ENCODE measurements around the gene DDA1. TPM values are rescaled to one million over a fixed set of nuclear protein-coding genes. Genes with fewer than 3 reads are reported as not detected.
A peak's percentile ranks its signal among the peaks of the same experiment; 100 is the strongest.

Gene DDA1
- total and polyA plus RNA-seq, 2 of the 13 experiments (the other 11 are each of a cell fraction or from before 2014, with no cell fraction given): 24.5 to 26.0 TPM

DNA sequence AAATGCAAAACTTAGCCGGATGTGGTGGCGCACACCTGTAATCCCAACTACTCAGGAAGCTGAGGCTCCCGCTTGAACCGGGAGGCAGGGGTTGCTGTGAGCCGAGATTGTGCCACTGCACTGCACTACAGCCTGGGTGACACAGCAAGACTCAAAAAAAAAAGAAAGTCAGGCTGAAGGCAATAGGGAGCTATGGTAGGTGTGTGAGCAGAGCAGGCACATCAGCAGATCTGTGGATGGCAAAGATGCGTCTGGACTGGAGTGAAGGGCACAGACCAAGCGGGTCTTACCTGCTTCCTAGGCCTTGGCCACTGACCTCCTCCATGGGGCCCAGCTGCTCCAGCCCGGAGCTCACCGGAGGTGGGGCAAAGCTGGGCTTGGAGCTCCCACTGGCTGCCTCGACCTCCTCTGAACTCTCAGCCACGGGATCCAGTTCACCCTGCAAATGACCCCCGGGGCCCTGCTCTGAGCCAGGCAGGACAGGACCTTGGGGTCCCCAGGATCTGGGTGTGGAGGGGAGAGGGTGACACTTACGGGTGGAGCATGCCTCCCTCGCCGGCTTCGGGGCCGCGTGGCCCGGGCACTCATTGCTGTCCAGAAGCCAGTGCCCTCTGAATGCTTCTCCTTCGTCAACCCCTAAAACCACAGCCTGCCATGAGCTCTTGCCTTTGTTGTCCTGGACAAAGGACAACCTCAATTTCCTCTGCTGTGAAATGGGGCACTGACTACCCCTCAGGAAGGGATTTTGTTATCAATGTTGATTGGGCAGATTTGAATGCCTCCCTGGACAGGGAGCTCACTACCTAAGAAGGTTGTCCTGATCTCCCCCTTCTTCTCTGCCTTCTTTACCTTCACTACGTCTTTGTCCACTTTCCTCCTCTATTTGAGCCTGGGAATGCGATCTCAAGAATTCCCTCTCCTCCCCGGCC, 45.4 kb upstream of the DDA1 start (continued):
- TF ChIP-seq, protein P1, sequence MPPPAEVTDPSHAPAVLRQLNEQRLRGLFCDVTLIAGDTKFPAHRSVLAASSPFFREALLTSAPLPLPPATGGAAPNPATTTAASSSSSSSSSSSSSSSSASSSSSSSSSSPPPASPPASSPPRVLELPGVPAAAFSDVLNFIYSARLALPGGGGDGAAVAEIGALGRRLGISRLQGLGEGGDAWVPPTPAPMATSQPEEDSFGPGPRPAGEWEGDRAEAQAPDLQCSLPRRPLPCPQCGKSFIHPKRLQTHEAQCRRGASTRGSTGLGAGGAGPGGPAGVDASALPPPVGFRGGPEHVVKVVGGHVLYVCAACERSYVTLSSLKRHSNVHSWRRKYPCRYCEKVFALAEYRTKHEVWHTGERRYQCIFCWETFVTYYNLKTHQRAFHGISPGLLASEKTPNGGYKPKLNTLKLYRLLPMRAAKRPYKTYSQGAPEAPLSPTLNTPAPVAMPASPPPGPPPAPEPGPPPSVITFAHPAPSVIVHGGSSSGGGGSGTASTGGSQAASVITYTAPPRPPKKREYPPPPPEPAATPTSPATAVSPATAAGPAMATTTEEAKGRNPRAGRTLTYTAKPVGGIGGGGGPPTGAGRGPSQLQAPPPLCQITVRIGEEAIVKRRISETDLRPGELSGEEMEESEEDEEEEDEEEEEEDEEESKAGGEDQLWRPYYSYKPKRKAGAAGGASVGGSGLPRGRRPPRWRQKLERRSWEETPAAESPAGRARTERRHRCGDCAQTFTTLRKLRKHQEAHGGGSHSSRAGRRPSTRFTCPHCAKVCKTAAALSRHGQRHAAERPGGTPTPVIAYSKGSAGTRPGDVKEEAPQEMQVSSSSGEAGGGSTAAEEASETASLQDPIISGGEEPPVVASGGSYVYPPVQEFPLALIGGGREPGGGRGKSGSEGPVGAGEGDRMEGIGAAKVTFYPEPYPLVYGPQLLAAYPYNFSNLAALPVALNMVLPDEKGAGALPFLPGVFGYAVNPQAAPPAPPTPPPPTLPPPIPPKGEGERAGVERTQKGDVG (CRISPR knock-in tag; IDR thresholded peaks at IDR 0.05; ENCODE audit: borderline replicate concordance): no peak

DNA sequence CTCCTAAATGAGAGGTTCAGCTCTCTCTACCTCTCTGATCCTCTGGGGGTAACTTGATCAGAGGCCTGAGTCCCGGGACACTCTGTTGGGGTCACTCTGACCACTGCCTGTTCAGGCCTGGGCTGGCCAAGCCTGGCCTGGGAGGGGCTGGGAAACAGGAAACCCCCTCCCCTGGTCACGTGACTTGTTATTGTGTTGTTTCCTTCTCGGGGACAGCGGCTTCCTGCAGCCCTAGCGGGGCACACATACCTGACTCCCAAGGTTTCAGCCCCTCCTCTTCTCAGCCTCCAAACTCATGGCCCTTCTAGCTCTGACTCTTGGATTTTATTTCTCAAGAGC, 44.8 kb upstream of the DDA1 start, which contains the start of gene USHBP1:
USHBP1 (minus strand) TSS at position 105 of the 339 bp plus-strand sequence. CDS start 446 bp downstream, outside the sequence.
- no peaks in the 10 kb centered on the region for H3K9me3 ChIP-seq (ENCODE audit: low read length)
- peaks cover 60% of the 10 kb centered on the region for H3K4me1 ChIP-seq (ENCODE audit: insufficient read depth, low read length)
- DNase-seq (ENCODE audit: low spot score): peak; percentile 30
- no peak for FAIRE-seq
- no peaks in the 10 kb centered on the region for H4K20me1 ChIP-seq (ENCODE audit: insufficient read depth, low read length)
- 17% methylated on average over 5 of the region's 5 CpGs for WGBS (ENCODE audit: low lambda C conversion rate)
- POLR2A ChIA-PET: interaction anchor here (1.1 to 3.4 kb wide), 5 partner anchors 10 to 50 kb away, joined by 4 to 13 read pairs (median 5); partner anchors contain the start of genes OCEL1 and USE1
- peak within 1 kb of the TSS in 2 of 3 experiments; percentile 16 to 27; a peak in 3 of 6 replicates for H3K4me3 ChIP-seq (replicated peaks in 1 of 3; ENCODE audit: insufficient read depth in 1 of 3, low read depth in 2 of 3, low read length in 3 of 3)
- BruUV-seq (replicated peaks): no TSS peak
- H2AFZ ChIP-seq (ENCODE audit: low read length): no peak within 1 kb of the TSS
- H3K9ac ChIP-seq (ENCODE audit: insufficient read depth, low read depth, low read length): peak within 1 kb of the TSS; percentile 42; the same call in 1 of the 2 replicates
- H3K4me2 ChIP-seq (ENCODE audit: low read depth, low read length): peak within 1 kb of the TSS; percentile 54
- CTCF ChIA-PET (ENCODE audit: low intra/inter-chr PET ratio, low total read pairs): no interaction called here
- no peak for ATAC-seq
- H3K36me3 ChIP-seq (replicated peaks in 1 of 2; ENCODE audit: control insufficient read depth in 1 of 2, insufficient read depth in 2 of 2, low read length in 2 of 2): peaks cover 0 to 6% of the 10 kb centered on the region in 2 experiments; a peak in 1 of 5 replicates
- peak within 1 kb of the TSS; percentile 24 for H3K27ac ChIP-seq (ENCODE audit: extremely low read length, insufficient read depth, low read length)
- H3K79me2 ChIP-seq (ENCODE audit: insufficient read depth, low read length): peaks cover 13% of the 10 kb centered on the region
- H3K27me3 ChIP-seq (ENCODE audit: control insufficient read depth in 1 of 2, insufficient read depth in 2 of 2, low read length in 2 of 2): peaks cover 0 to 6% of the 10 kb centered on the region in 2 experiments; a peak in 2 of 5 replicates
- in situ Hi-C loops (cut with HindIII; ENCODE audit: extremely low pct_ligation_motif_present, low pct_unique_long_range_greater_than_20kb): no loop called here
- intact Hi-C loops (cut with micrococcal nuclease; ENCODE audit: unreplicated experiment): no loop called here
- TF ChIP-seq ZSCAN21 (CRISPR knock-in tag; IDR thresholded peaks at IDR 0.05; ENCODE audit: borderline replicate concordance) (0 out of 2 replicates have a peak, but pooled peaks have one; percentile 21), KAT8 (CRISPR knock-in tag; IDR thresholded peaks at IDR 0.05) (peak; percentile 19; the same call in 1 of the 2 replicates), ZNF567 (CRISPR knock-in tag; IDR thresholded peaks at IDR 0.05; ENCODE audit: borderline replicate concordance) (no peak), KLF12 (CRISPR knock-in tag; IDR thresholded peaks at IDR 0.05; ENCODE audit: borderline replicate concordance) (no peak), ZNF546 (CRISPR knock-in tag; conservative IDR thresholded peaks at IDR 0.05) (no peak), CC2D1A (CRISPR knock-in tag; IDR thresholded peaks at IDR 0.05) (no peak), NKX3-1 (CRISPR knock-in tag; IDR thresholded peaks at IDR 0.05) (no peak), PHF21A (CRISPR knock-in tag; IDR thresholded peaks at IDR 0.05) (peak; percentile 42; the same call in 1 of the 2 replicates), RAD21 (CRISPR knock-in tag; IDR thresholded peaks at IDR 0.05) (no peak)
- TF ChIP-seq, protein P2, sequence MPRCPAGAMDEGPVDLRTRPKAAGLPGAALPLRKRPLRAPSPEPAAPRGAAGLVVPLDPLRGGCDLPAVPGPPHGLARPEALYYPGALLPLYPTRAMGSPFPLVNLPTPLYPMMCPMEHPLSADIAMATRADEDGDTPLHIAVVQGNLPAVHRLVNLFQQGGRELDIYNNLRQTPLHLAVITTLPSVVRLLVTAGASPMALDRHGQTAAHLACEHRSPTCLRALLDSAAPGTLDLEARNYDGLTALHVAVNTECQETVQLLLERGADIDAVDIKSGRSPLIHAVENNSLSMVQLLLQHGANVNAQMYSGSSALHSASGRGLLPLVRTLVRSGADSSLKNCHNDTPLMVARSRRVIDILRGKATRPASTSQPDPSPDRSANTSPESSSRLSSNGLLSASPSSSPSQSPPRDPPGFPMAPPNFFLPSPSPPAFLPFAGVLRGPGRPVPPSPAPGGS (CRISPR knock-in tag; IDR thresholded peaks at IDR 0.05): no peak
- TF ChIP-seq, protein P3, sequence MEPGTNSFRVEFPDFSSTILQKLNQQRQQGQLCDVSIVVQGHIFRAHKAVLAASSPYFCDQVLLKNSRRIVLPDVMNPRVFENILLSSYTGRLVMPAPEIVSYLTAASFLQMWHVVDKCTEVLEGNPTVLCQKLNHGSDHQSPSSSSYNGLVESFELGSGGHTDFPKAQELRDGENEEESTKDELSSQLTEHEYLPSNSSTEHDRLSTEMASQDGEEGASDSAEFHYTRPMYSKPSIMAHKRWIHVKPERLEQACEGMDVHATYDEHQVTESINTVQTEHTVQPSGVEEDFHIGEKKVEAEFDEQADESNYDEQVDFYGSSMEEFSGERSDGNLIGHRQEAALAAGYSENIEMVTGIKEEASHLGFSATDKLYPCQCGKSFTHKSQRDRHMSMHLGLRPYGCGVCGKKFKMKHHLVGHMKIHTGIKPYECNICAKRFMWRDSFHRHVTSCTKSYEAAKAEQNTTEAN (CRISPR knock-in tag; conservative IDR thresholded peaks at IDR 0.05): no peak
- TF ChIP-seq, protein P4, sequence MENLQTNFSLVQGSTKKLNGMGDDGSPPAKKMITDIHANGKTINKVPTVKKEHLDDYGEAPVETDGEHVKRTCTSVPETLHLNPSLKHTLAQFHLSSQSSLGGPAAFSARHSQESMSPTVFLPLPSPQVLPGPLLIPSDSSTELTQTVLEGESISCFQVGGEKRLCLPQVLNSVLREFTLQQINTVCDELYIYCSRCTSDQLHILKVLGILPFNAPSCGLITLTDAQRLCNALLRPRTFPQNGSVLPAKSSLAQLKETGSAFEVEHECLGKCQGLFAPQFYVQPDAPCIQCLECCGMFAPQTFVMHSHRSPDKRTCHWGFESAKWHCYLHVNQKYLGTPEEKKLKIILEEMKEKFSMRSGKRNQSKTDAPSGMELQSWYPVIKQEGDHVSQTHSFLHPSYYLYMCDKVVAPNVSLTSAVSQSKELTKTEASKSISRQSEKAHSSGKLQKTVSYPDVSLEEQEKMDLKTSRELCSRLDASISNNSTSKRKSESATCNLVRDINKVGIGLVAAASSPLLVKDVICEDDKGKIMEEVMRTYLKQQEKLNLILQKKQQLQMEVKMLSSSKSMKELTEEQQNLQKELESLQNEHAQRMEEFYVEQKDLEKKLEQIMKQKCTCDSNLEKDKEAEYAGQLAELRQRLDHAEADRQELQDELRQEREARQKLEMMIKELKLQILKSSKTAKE (CRISPR knock-in tag; IDR thresholded peaks at IDR 0.05; ENCODE audit: borderline replicate concordance): no peak
